ENCODE results near the gene RAI14.

The RAI14 gene

DNA sequence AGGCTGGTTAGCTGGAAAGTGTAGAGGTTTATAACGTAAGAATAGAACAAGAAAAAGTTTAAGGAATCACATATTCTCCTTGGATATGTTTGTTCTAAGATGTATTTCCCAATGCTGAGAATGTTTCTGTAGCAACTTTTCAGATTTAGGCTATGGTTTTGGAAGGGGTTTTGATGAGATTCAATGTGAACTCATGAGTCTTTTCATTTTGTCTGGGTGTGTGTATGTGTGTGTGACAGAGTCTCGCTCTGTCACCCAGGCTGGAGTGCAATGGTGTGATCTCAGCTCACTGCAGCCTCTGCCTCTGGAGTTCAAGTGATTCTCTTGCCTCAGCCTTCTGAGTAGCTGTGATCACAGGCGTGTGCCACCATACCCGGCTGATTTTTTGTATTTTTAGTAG, 38.6 kb downstream of the RAI14 start:
- Histone ChIP-seq H4K91ac (ENCODE audit: low read length) (no peak overlapping the region), H3K27ac (ENCODE audit: low read length, poor library complexity, severe bottlenecking) (no peak overlapping the region), H3K36me3 (ENCODE audit: control insufficient read depth in 1 of 2, insufficient read depth in 2 of 2, low read depth in 1 of 2, low read length in 2 of 2) (peaks cover 25 to 51% of the 10 kb centered on the region in 2 experiments), H3K27me3 (ENCODE audit: control insufficient read depth in 1 of 2, insufficient read depth in 1 of 2, low read length in 2 of 2) (no peaks in the 10 kb centered on the region), H3K4me3 (ENCODE audit: insufficient read depth in 1 of 2, low read depth in 1 of 2, low read length in 2 of 2) (peak overlapping the region in 1 of 2 experiments; percentile 64), H3K14ac (ENCODE audit: low read length in 2 of 2) (no peak overlapping the region), H2BK15ac (ENCODE audit: low read depth, poor library complexity, severe bottlenecking) (no peak overlapping the region), H3K4ac (ENCODE audit: low read depth in 1 of 2, low read length in 2 of 2) (no peak overlapping the region), H2BK5ac (ENCODE audit: low read depth, low read length, poor library complexity, severe bottlenecking) (no peak overlapping the region), H2AFZ (ENCODE audit: low read depth, low read length) (no peak overlapping the region), H3K4me1 (ENCODE audit: control insufficient read depth, insufficient read depth, low read depth, low read length) (peaks cover 15% of the 10 kb centered on the region), H2AK5ac (ENCODE audit: low read length, severe bottlenecking) (no peak overlapping the region), H3K23ac (ENCODE audit: low read length in 2 of 2) (no peak overlapping the region), H3K18ac (ENCODE audit: low read depth in 1 of 2, low read length in 2 of 2) (peak overlapping the region in 1 of 2 experiments; percentile 48), H4K8ac (ENCODE audit: low read length) (no peak overlapping the region), H3K4me2 (ENCODE audit: low read length, poor library complexity, severe bottlenecking) (no peak overlapping the region), H3K9me3 (ENCODE audit: control insufficient read depth, low read length) (no peaks in the 10 kb centered on the region), H2BK12ac (ENCODE audit: low read length in 2 of 2) (no peak overlapping the region), H3K9ac (ENCODE audit: low read length) (peak overlapping the region; percentile 72), H3K79me1 (replicated peaks; ENCODE audit: low read length, poor library complexity, severe bottlenecking) (peaks cover 3% of the 10 kb centered on the region), H2BK120ac (ENCODE audit: low read depth, low read length) (no peak overlapping the region)
- 93% methylated on average over 4 of the region's 4 CpGs for WGBS
- no peak for DNase-seq

DNA sequence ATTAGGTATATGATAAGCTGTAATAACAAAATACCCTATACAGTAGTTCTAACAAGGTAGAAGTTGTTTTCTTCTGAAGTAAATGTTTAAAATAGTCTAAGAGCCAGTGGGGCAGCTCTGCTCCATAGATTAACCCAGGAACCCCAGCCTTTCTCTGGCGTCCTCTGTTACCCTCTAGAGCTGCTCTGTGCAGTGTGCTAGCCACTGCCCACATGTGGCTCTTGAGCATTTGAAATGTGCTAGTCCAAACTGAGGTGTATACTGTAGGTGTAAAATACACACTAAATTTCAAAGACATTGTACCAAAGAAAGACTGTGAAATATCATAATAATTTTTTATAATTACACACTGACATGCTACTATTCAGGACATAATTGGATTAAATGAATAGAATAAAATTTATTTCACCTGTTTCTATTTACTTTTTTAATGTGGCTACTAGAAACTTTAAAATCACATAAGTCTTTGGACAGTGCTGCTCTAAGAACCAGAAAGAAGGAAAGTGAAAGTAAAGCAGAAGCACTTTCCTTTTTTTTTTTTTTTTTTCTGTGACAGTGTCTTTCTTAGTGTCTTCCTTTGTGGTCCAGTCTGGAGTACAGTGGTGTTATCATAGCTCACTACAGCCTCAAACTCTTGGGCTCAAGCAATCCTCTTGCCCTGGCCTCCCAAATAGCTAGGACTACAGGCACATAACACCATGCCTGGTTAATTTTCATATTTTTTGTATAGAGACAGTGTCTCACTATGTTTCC, 39.3 kb downstream of the RAI14 start:
- Histone ChIP-seq H4K91ac (ENCODE audit: low read length) (no peak overlapping the region), H4K8ac (ENCODE audit: low read length) (no peak overlapping the region)
- WGBS, result 100% methylated on average over 1 of the region's 1 CpG

DNA sequence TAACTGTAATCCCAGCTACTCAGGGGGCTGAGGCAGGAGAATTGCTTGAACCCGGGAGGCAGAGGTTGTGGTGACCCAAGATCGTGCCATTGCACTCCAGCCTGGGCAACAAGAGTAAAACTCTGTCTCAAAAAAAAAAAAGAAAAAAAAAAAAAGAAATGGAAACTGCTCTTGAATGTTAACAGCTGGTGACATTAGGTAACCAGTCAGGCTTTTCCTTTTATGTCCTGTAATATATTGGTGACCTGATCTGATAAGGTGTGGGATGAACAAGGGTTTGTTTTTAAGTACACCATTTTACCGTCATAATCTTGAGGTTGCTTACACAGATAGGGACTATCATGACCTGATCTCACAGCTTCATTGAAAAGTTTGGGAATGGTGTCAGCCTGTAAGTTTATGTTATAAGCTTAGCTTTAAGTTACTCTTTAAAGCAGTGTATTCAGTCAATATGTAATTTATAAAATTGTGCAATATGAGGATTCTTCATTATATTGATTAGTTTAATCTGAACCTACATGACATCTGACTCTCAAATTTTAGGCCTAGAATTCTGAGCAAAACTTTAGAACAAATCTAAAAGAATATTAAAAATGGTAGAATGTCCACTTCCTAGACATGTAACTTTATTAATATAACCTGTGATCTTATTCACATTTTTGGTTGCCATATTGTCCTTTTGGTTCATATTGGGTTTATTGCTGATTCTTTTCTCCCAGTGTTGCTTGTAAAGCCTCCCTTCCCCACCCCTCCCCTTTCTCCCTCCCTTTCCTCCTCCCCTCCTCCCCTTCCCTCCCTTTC, 41.4 kb downstream of the RAI14 start:
- no peak overlapping the region for H3K9ac ChIP-seq (ENCODE audit: low read length)
- H2BK5ac ChIP-seq (ENCODE audit: low read depth, low read length, poor library complexity, severe bottlenecking), result no peak overlapping the region
- no peak overlapping the region for H3K4ac ChIP-seq (ENCODE audit: low read depth in 1 of 2, low read length in 2 of 2)
- H2BK12ac ChIP-seq (ENCODE audit: low read length in 2 of 2), result no peak overlapping the region
- H3K18ac ChIP-seq (ENCODE audit: low read depth in 1 of 2, low read length in 2 of 2), result no peak overlapping the region
- DNase-seq, result no peak
- no peak overlapping the region for H3K4me3 ChIP-seq (ENCODE audit: insufficient read depth in 1 of 2, low read depth in 1 of 2, low read length in 2 of 2)
- WGBS, result 100% methylated on average over 1 of the region's 3 CpGs
- H3K36me3 ChIP-seq (ENCODE audit: control insufficient read depth in 1 of 2, insufficient read depth in 2 of 2, low read depth in 1 of 2, low read length in 2 of 2), result peaks cover 24 to 53% of the 10 kb centered on the region in 2 experiments
- H3K4me2 ChIP-seq (ENCODE audit: low read length, poor library complexity, severe bottlenecking), result no peak overlapping the region
- H3K79me1 ChIP-seq (replicated peaks; ENCODE audit: low read length, poor library complexity, severe bottlenecking), result peaks cover 1% of the 10 kb centered on the region
- H4K91ac ChIP-seq (ENCODE audit: low read length), result no peak overlapping the region
- H3K9me3 ChIP-seq (ENCODE audit: control insufficient read depth, low read length), result no peaks in the 10 kb centered on the region
- no peaks in the 10 kb centered on the region for H3K27me3 ChIP-seq (ENCODE audit: control insufficient read depth in 1 of 2, insufficient read depth in 1 of 2, low read length in 2 of 2)
- no peak overlapping the region for H3K14ac ChIP-seq (ENCODE audit: low read length in 2 of 2)
- H3K4me1 ChIP-seq (ENCODE audit: control insufficient read depth, insufficient read depth, low read depth, low read length), result peaks cover 16% of the 10 kb centered on the region
- no peak overlapping the region for H3K27ac ChIP-seq (ENCODE audit: low read length, poor library complexity, severe bottlenecking)
- H4K8ac ChIP-seq (ENCODE audit: low read length), result no peak overlapping the region
- H3K23ac ChIP-seq (ENCODE audit: low read length in 2 of 2), result no peak overlapping the region
- no peak overlapping the region for H2AK5ac ChIP-seq (ENCODE audit: low read length, severe bottlenecking)
- H2BK15ac ChIP-seq (ENCODE audit: low read depth, poor library complexity, severe bottlenecking), result no peak overlapping the region
- no peak overlapping the region for H2BK120ac ChIP-seq (ENCODE audit: low read depth, low read length)
- no peak overlapping the region for H2AFZ ChIP-seq (ENCODE audit: low read depth, low read length)

More for the DNA sequence above, 39.3 kb downstream of the RAI14 start:
- H3K14ac ChIP-seq (ENCODE audit: low read length in 2 of 2), result no peak overlapping the region
- peak overlapping the region; percentile 72 for H3K9ac ChIP-seq (ENCODE audit: low read length)
- no peak overlapping the region for H2AFZ ChIP-seq (ENCODE audit: low read depth, low read length)
- H3K4me2 ChIP-seq (ENCODE audit: low read length, poor library complexity, severe bottlenecking), result peak overlapping the region; percentile 1
- H3K36me3 ChIP-seq (ENCODE audit: control insufficient read depth in 1 of 2, insufficient read depth in 2 of 2, low read depth in 1 of 2, low read length in 2 of 2), result peaks cover 21 to 49% of the 10 kb centered on the region in 2 experiments
- peak overlapping the region in 1 of 2 experiments; percentile 64 for H3K4me3 ChIP-seq (ENCODE audit: insufficient read depth in 1 of 2, low read depth in 1 of 2, low read length in 2 of 2)
- peak overlapping the region; percentile 46 for H3K27ac ChIP-seq (ENCODE audit: low read length, poor library complexity, severe bottlenecking)
- H3K79me1 ChIP-seq (replicated peaks; ENCODE audit: low read length, poor library complexity, severe bottlenecking), result peaks cover 1% of the 10 kb centered on the region
- no peaks in the 10 kb centered on the region for H3K27me3 ChIP-seq (ENCODE audit: control insufficient read depth in 1 of 2, insufficient read depth in 1 of 2, low read length in 2 of 2)
- no peak overlapping the region for H2BK5ac ChIP-seq (ENCODE audit: low read depth, low read length, poor library complexity, severe bottlenecking)
- H2BK15ac ChIP-seq (ENCODE audit: low read depth, poor library complexity, severe bottlenecking), result no peak overlapping the region
- no peak overlapping the region for H3K4ac ChIP-seq (ENCODE audit: low read depth in 1 of 2, low read length in 2 of 2)
- DNase-seq, result peak; percentile 71
- H3K23ac ChIP-seq (ENCODE audit: low read length in 2 of 2), result no peak overlapping the region
- H2BK12ac ChIP-seq (ENCODE audit: low read length in 2 of 2), result no peak overlapping the region
- peak overlapping the region in 1 of 2 experiments; percentile 27 for H3K18ac ChIP-seq (ENCODE audit: low read depth in 1 of 2, low read length in 2 of 2)
- H3K4me1 ChIP-seq (ENCODE audit: control insufficient read depth, insufficient read depth, low read depth, low read length), result peaks cover 18% of the 10 kb centered on the region
- H2AK5ac ChIP-seq (ENCODE audit: low read length, severe bottlenecking), result peak overlapping the region; percentile 49
- no peaks in the 10 kb centered on the region for H3K9me3 ChIP-seq (ENCODE audit: control insufficient read depth, low read length)
- H2BK120ac ChIP-seq (ENCODE audit: low read depth, low read length), result no peak overlapping the region

DNA sequence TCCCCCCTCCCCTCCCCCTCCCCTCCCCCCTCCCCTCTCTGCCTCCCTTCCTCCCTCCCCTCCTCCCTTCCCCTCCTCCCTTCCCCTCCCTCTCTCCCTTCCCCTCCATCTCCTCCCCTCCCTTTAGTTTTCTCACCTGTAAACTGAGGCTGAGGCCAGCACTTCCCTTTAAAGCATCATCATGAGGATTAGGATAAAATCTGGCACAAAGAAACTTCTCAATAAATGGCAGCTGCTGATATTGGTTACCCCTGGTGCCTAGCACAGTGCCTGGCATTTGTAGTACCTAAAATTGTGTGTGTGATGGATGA, 41.9 kb downstream of the RAI14 start:
- Histone ChIP-seq H3K4ac (ENCODE audit: low read depth in 1 of 2, low read length in 2 of 2) (no peak overlapping the region), H3K9me3 (ENCODE audit: control insufficient read depth, low read length) (no peaks in the 10 kb centered on the region), H3K27ac (ENCODE audit: low read length, poor library complexity, severe bottlenecking) (no peak overlapping the region), H2BK5ac (ENCODE audit: low read depth, low read length, poor library complexity, severe bottlenecking) (no peak overlapping the region), H4K91ac (ENCODE audit: low read length) (no peak overlapping the region), H4K8ac (ENCODE audit: low read length) (no peak overlapping the region), H3K9ac (ENCODE audit: low read length) (no peak overlapping the region), H3K23ac (ENCODE audit: low read length in 2 of 2) (no peak overlapping the region), H3K79me1 (replicated peaks; ENCODE audit: low read length, poor library complexity, severe bottlenecking) (peaks cover 1% of the 10 kb centered on the region), H3K14ac (ENCODE audit: low read length in 2 of 2) (no peak overlapping the region), H3K4me3 (ENCODE audit: insufficient read depth in 1 of 2, low read depth in 1 of 2, low read length in 2 of 2) (no peak overlapping the region), H3K36me3 (ENCODE audit: control insufficient read depth in 1 of 2, insufficient read depth in 2 of 2, low read depth in 1 of 2, low read length in 2 of 2) (peaks cover 19 to 49% of the 10 kb centered on the region in 2 experiments), H2AFZ (ENCODE audit: low read depth, low read length) (no peak overlapping the region), H3K27me3 (ENCODE audit: control insufficient read depth in 1 of 2, insufficient read depth in 1 of 2, low read length in 2 of 2) (no peaks in the 10 kb centered on the region), H2AK5ac (ENCODE audit: low read length, severe bottlenecking) (no peak overlapping the region), H3K18ac (ENCODE audit: low read depth in 1 of 2, low read length in 2 of 2) (no peak overlapping the region), H3K4me2 (ENCODE audit: low read length, poor library complexity, severe bottlenecking) (no peak overlapping the region), H3K4me1 (ENCODE audit: control insufficient read depth, insufficient read depth, low read depth, low read length) (peaks cover 14% of the 10 kb centered on the region), H2BK15ac (ENCODE audit: low read depth, poor library complexity, severe bottlenecking) (no peak overlapping the region), H2BK120ac (ENCODE audit: low read depth, low read length) (no peak overlapping the region), H2BK12ac (ENCODE audit: low read length in 2 of 2) (no peak overlapping the region)
- no peak for DNase-seq
